Measurements from ENCODE around the gene BDNF. TPM values are rescaled to one million over a fixed set of nuclear protein-coding genes. Genes with fewer than 3 reads are reported as not detected.

BDNF gene
- total RNA-seq, 1 donor from 2014 or later, result 12.6 TPM

- no peak for FAIRE-seq
- no peak for DNase-seq (ENCODE audit: low spot score in 2 of 2)
Measured at GRCh38 chr11:27710536-27710935, 10.3 kb upstream of the BDNF start.

GRCh38 chr11:27707676-27708075, 7.4 kb upstream of the BDNF start:
- FAIRE-seq, result no peak
- DNase-seq (ENCODE audit: low spot score in 2 of 2), result no peak

GRCh38 chr11:27705873-27706820, 5.9 kb upstream of the BDNF start:
- no peak for DNase-seq (ENCODE audit: low spot score in 2 of 2)

GRCh38 chr11:27703481-27703880, 3.2 kb upstream of the BDNF start:
- DNase-seq (ENCODE audit: low spot score in 2 of 2) (no peak), FAIRE-seq (no peak)

More at GRCh38 chr11:27705873-27706820, 5.9 kb upstream of the BDNF start:
- FAIRE-seq, result no peak

GRCh38 chr11:27702811-27703210, 2.6 kb upstream of the BDNF start:
- DNase-seq (ENCODE audit: low spot score in 2 of 2), result no peak
- no peak for FAIRE-seq

GRCh38 chr11:27701355-27702105, 1.3 kb upstream of the BDNF start:
- DNase-seq (ENCODE audit: low spot score in 2 of 2) (peak in 1 of 2 donors; percentile 32), FAIRE-seq (no peak)

- no peak for DNase-seq (ENCODE audit: low spot score in 2 of 2)
- FAIRE-seq, result no peak
Measured at GRCh38 chr11:27699926-27700350, 317 bp downstream of the BDNF start.

- FAIRE-seq (no peak), DNase-seq (ENCODE audit: low spot score in 2 of 2) (no peak)
Measured at GRCh38 chr11:27699242-27699925, 871 bp downstream of the BDNF start.

- FAIRE-seq, result no peak
Measured at GRCh38 chr11:27698872-27699241, 1.4 kb downstream of the BDNF start.

GRCh38 chr11:27697679-27698275, 2.5 kb downstream of the BDNF start:
- DNase-seq (ENCODE audit: low spot score in 2 of 2) (no peak), FAIRE-seq (no peak)

More at GRCh38 chr11:27698872-27699241, 1.4 kb downstream of the BDNF start:
- peak; percentile 61 to 63 for DNase-seq (ENCODE audit: low spot score in 2 of 2)

GRCh38 chr11:27696961-27697360, 3.3 kb downstream of the BDNF start:
- no peak for FAIRE-seq
- no peak for DNase-seq (ENCODE audit: low spot score in 2 of 2)

GRCh38 chr11:27696115-27696514, 4.1 kb downstream of the BDNF start:
- FAIRE-seq (no peak), DNase-seq (ENCODE audit: low spot score in 2 of 2) (no peak)

- FAIRE-seq (peak; percentile 30), DNase-seq (ENCODE audit: low spot score in 2 of 2) (no peak)
Measured at GRCh38 chr11:27694992-27695391, 5.3 kb downstream of the BDNF start.

- FAIRE-seq (no peak), DNase-seq (ENCODE audit: low spot score in 2 of 2) (no peak)
Measured at GRCh38 chr11:27693398-27693797, 6.9 kb downstream of the BDNF start.

GRCh38 chr11:27692781-27693180, 7.5 kb downstream of the BDNF start:
- FAIRE-seq (no peak), DNase-seq (ENCODE audit: low spot score in 2 of 2) (no peak)

- DNase-seq (ENCODE audit: low spot score in 2 of 2), result no peak
- FAIRE-seq, result no peak
Measured at GRCh38 chr11:27688076-27688475, 12.2 kb downstream of the BDNF start.

- DNase-seq (ENCODE audit: low spot score in 2 of 2) (no peak), FAIRE-seq (no peak)
Measured at GRCh38 chr11:27681664-27682063, 18.6 kb downstream of the BDNF start.

- FAIRE-seq (no peak), DNase-seq (ENCODE audit: low spot score in 2 of 2) (no peak)
Measured at GRCh38 chr11:27679136-27680015, 20.9 kb downstream of the BDNF start.

GRCh38 chr11:27678242-27678641, 22.0 kb downstream of the BDNF start:
- FAIRE-seq, result no peak

More at GRCh38 chr11:27678242-27678641, 22.0 kb downstream of the BDNF start:
- DNase-seq (ENCODE audit: low spot score in 2 of 2), result no peak

Measured in frontal cortex (tissue), 4 donors.